GM19099 (cell line): ENCODE results near the gene ECT2.

Experiments
- POLR2A ChIP-seq: IDR thresholded peaks from 3 replicates; pipeline ENCODE4 v1.6.1; 2011; ENCODE audit warnings: low read depth; ENCODE audit not compliant: insufficient read length; ENCODE audit errors: extremely low read depth

Gene ECT2

DNA sequence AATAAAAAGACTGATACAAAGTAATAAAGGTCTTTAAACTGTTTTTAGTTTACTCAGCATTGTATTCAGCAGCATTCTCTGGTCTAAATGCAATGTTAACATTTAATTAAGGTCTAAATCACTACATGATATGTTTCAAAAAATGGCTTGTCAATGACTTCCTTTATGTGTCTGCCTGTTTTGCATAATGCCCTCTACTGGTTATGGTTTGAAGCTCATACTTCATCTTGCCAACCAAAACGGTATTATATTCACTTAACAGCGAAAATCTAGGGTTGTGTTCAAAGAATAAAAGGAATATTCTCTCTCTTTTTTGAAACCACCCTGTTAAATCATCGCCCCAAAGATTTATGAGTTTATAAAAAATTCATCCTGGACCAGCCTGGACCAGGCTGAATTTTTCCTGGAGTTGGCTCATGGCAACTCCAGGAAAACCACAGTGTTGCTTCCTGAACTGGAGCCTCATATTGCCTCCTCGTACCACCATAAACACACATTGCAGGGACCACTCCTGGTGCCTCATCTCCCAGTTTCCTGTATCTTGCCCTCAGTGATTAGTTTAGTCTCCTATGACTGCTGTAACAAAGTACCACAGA is 32.9 kb upstream of the ECT2 start:
- no peak for TF ChIP-seq POLR2A

DNA sequence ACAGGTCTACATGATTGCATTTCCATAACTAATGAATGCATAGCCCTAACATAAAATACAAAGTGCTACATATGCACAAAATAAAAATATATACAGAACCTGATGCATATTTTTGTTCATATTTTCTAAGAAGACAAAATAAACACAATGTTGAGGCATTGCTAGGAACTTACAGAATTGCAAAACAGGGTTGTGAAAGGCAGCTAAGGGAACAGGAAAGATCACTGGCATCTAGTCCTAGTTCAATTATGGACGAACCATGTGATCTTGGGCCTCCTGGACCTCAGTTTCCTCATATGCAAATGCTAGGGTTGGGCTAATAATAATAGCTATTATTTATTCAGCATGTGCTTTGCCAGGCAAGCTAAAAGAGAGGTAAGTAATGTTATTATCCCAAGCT is 24.1 kb upstream of the ECT2 start:
- no peak for TF ChIP-seq POLR2A

DNA sequence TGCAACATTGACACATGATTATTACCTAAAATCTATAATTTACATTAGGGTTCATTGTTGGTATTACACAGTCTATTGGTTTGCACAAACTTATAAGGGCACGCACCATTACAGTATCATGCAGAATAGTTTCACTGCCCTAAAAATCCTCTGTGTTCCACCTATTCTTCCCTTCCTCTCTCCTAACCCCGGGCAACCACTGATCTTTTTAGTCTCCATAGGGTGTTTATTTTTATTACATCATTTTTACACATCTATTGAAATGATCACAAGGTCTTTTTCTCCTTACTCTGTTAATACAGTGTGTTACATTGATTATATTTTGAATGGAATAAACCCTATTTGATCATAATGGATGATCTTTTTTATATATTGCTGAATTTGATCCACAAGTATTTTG is 15.5 kb upstream of the ECT2 start:
- TF ChIP-seq POLR2A = no peak

DNA sequence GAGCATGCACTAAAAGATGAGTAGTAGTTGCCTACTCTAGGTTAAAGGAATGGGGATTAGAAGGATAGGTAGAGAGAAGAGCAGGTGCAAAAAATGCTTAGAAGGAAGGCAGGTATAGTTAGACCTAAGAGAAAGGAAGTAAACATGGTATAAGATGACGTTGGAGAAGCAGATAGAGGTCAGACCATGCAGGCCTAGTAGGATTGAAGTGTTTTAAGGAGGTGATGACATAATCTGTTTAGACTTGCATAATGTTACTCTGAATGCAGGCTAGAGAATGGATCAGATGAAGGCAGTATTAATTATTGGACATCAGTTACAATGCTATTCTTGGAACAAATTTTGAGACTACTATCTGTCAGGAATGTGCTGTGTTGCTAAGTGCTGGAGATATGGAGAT is 11.1 kb upstream of the ECT2 start:
- TF ChIP-seq POLR2A = no peak

DNA sequence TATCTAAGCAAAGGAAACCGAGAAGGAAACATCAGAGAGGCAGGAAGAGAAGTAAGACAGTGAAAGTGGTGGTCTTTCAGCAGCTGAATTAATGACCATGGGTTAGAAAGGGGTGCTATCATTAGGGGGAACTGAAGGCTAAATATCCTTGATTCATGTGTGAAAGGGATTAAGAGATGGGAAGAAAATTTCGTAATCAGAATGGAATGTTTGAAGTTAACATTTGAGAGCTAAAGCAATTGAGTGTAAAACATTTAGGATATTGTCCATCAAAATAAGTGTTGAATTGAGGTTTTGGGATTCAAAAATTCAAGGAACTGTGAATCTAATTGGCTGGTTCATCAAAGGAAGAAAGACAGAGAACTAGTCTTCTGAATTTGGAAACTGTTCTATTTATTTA is 4.1 kb upstream of the ECT2 start:
- TF ChIP-seq POLR2A = no peak

DNA sequence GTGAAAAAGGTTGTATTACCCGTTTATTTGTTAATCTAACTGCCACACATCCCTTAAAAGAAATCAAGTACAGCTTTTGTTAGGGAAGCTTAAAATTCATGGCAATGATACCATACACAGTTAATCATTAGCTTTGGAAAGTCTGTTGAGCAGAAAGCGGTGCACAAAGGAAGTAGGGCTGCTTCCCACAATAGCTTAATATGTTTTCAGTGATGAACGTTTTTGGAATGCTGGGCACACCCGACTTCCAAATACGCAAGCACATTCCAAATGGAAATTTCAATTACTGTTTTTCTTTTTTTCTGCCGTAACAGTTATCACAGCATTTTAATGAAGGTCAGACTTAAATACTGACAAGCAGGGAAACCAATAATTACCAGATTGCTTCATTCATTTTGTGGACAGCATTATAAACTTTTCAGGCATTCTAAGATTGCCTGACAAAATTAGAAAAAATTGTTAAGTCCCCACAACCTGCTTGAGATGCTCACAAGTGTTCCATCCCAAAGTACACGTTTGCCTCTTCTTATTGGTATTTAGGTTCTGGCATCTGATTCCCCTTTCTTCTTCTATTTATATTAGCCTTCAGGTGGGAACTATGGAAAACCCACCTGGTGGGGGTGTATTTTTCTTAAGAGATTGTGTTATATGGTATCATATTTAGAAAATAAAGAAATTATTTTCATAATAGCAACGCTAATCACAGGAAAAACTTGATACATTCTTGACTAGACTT is 1.1 kb upstream of the ECT2 start:
- no peak for TF ChIP-seq POLR2A

DNA sequence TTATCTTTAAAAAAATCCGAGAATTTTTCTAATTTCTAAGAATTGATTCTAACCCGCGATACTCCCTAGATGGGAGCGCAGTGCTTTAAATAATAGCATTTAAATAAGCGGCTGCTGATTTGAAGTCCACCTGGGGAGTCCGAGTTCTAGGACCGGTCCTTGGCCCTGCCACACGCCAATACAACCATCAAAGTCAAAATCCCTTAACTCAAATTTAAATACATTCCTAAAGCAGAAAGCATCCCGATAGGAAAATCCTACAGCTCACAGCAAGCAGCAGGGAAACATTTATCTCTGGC is 508 bp upstream of the ECT2 start:
- no peak for TF ChIP-seq POLR2A

DNA sequence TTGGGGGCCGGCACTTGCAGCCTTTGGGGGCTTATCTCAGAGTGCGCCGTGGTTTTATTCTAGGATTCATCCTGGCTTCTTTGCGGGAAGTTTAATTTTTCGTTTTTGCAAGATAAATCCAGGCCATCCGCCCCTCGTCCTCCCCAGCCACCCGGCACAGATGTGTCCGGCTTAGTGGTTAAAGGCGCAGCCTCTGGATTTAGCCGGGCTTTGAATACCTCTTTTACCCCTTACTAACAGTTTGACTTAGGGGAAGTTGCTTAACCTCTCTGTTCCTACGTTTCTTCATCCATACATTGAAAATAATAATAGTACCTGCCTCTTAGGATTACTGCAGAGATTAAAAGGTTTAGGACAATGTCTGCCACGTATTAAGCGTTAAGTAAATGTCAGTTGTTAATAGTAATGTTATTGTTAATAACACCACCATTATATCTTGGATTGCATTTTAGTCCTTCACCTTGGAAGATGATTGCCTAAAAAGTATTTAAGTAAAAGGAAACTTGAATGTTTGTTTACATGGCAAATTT is 714 bp downstream of the ECT2 start:
- no peak for TF ChIP-seq POLR2A

DNA sequence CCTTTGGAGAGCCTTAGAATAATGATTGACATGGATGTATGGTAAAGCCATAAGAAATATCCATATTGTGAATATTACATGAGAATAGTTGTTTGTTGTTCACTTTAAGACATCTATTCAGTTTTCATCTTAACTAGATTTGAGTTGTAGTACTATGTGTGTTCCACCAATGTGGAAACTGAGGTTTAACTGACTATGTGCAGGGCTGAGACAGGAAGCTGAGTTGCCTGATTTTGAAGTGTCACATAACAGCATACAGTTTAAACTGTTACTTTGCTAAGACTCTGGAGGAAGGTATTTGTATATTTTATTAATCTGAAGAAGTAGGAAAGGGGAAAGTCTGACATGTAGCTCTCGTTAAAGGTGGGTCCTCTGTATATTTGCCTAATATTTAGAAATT is 2.1 kb downstream of the ECT2 start:
- TF ChIP-seq POLR2A = no peak

DNA sequence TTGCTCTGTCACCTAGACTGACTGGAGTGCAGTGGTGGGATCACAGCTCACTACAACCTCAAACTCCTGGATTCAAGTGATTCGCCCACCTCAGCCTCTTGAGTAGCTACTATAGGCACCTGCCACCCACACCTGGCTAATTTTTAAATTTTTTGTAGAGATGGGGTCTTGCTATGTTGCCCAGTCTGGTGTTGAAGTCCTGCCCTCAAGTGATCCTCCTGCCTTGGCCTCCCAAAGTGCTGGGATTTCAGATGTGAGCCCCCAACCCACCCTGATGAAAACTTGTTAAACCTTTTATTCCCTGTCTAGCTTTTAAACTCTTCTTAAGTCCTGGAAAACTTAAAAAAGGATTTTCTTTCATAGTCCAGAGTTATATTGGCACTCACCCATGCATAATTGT is 2.6 kb downstream of the ECT2 start:
- no peak for TF ChIP-seq POLR2A

DNA sequence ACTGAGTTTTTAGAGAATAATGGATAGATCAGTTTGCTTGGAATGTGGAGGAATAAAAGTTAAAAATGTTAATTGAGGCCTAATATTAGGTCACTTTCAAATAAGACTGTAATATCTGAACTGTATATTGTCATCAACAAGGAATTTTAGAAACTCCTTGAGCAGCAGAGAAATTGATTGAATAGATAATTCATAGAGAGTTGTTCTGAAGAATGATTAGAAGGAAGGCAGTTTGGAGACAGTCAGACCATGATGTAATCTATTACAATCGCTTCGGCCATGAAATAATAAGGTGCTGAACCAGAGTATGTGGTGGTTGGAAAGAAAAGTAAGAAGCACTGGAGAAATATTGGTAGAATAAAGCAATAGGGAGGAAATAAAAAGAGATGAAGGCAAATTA is 15.7 kb downstream of the ECT2 start:
- no peak for TF ChIP-seq POLR2A

DNA sequence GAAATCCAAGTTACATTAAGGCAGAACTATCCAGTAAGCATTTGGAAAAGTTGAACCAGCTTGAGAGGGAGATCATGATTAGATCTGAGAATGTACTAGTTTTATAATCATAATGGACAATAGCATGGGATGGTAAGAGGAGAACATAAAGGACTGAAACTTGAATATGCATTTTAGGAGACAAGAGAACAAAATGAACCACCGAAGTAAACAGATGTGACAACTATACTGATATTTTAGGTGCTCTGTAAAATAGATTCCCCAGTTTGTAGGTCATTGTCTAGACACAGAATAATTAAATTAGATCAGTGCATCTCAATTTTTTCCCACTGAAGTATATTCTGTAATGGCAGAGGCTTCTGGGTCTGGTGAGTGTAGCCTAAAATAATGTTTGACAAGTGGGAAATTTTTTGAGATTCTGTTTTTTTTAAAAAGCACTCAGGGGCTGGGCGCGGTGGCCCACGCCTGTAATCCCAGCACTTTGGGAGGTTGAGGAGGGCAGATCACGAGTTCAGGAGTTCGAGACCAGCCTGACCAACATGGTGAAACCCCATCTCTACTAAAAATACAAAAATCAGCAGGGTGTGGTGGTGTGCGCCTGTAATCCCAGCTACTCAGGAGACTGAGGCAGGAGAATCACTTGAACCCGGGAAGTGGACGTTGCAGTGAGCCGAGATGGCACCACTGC is 16.3 kb downstream of the ECT2 start:
- no peak for TF ChIP-seq POLR2A

DNA sequence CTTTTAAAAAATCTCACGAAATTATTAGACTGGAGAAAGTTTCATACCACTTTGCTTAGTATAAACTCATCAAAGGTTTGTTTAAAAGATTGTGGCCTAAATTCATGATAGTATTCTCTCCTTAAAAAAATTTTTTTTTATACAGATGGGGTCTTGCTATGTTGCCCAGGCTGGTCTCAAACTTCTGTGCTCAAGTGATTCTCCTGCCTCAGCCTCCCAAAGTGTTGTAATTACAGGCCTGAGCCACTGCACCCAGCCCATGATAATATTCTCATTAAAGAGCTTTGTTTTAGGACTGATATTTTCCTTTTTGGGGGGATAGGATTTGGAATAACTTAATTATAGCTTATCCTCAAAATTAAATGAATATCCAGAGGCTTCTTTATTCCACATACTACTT is 19.9 kb downstream of the ECT2 start:
- no peak for TF ChIP-seq POLR2A

DNA sequence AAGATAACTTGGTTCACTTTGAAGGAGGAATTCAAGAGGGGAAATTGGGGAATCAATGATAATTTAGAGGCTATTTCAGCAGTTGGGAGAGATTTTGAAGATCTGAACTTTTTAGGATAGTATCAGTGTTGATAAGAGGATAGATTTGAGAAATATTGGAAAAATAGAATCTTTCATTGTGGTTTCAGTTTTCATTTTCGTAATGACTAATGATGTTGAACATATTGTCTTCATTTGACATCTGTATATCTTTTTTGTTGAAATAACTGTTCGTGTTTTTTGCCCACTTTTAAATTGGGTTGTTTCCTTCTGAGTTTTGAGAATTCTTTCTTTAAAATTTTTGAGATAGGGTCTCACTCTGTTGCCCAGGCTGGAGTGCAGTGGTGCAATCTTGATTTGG is 21.1 kb downstream of the ECT2 start:
- no peak for TF ChIP-seq POLR2A

DNA sequence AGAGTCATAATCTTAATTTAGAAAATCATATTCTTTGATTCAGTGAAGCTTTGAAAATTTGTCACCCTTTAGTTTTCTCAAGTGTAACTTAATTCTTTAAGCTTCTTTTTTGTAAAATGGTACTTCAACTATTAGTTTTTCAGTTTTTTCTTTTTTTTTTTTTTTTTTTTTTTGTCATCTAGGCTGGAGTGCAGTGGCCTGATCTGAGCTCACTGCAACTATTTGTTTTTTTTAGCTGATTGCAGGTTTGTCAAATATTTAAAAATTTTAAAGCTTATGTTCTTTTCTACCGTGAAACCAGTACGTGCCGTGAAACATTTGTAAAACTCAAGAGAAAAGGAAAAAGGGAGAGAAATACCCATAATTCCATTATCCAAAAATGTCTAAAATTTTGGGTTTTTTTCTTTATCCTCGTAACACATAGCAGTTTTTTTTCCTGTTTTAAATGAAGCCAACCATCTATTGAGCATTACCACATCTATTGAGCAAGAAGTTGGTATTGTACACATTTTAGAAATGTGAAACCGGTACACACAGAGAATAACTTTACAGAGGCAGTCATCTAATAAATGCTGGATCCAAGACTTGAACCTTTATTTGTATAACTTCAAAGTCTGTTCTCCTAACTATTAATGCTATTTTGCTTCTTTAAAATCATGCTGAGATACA is 25.7 kb downstream of the ECT2 start:
- no peak for TF ChIP-seq POLR2A

DNA sequence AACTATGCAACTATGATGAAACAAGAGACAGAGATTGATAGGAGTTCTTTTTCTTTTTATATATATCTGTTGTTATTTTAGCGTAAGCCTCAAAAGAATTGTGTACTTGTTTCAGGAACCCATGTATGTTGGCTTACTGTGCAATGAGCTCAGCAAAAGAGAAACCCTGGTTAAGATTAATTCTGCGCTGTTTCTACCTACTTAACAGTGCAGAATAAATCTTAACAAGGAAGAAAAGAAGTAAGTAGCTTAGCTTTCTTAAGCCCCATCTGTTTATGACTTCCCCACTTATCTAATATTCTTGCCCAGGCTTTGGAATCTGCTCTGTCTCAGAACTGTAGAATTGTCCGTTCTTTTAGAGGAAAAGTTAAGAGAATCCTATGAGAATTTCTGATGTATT is 27.4 kb downstream of the ECT2 start:
- no peak for TF ChIP-seq POLR2A

DNA sequence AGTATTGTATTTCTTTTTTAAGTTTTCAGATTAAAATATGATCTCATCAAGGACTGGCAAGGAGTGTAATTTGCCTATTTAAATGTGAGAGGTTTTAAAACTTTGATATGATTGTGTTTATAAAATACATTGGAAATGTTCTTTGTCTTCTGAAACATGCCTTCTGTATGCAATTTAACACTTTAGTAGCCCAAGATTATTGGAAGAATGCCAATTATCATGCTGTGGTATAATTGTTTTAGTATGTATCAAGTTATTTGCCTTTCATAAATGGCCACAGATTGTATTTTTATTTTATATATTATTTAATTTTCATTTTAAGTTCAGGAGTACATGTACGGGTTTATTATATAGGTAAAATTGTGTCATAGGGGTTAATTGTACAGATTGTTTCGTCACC is 31.7 kb downstream of the ECT2 start:
- TF ChIP-seq POLR2A = no peak

DNA sequence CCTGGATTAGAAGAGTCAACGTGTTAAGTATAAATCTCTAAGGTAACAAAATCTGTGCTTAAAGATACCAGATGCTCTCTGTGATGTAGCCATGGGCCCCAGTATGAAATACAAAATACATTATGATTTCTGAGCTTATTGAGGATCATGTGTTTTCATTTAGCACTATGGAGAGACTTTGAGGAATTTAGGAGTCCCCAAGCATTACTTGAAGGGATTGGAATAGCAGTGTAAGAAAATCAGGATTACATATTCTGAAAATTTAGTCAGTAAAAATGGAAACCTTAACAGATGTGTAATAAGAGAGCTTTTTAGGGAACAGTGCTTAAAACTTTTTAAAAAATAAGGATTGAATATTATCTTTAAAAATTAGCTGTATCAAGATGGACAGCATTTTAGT is 35.5 kb downstream of the ECT2 start:
- no peak for TF ChIP-seq POLR2A
